Measurements from ENCODE around the gene NUDT7. TPM values are rescaled to one million over a fixed set of nuclear protein-coding genes. Genes with fewer than 3 reads are reported as not detected.

The NUDT7 gene
- total RNA-seq, 1 donor from 2014 or later: 4.4 TPM

- DNase-seq: no peak
Measured at GRCh38 chr16:77729951-77730350, 7.6 kb downstream of the NUDT7 start.

- DNase-seq: no peak
Measured at GRCh38 chr16:77732241-77732946, 10.1 kb downstream of the NUDT7 start.

GRCh38 chr16:77736879-77737278 is 14.6 kb downstream of the NUDT7 start:
- no peak for DNase-seq

GRCh38 chr16:77738706-77739558 is 16.6 kb downstream of the NUDT7 start:
- DNase-seq: no peak

- DNase-seq: no peak
Measured at GRCh38 chr16:77739559-77739892, 17.2 kb downstream of the NUDT7 start.

GRCh38 chr16:77744141-77744540 is 21.8 kb downstream of the NUDT7 start:
- no peak for DNase-seq

GRCh38 chr16:77745972-77746371 is 23.7 kb downstream of the NUDT7 start:
- no peak for DNase-seq

GRCh38 chr16:77748421-77749005 is 26.2 kb downstream of the NUDT7 start:
- no peak for DNase-seq

GRCh38 chr16:77749415-77749814 is 27.1 kb downstream of the NUDT7 start:
- DNase-seq: no peak

- DNase-seq: no peak
Measured at GRCh38 chr16:77758046-77758445, 35.7 kb downstream of the NUDT7 start.

- no peak for DNase-seq
Measured at GRCh38 chr16:77758508-77758907, 36.2 kb downstream of the NUDT7 start.

- no peak for DNase-seq
Measured at GRCh38 chr16:77759201-77759600, 36.9 kb downstream of the NUDT7 start.

- DNase-seq: no peak
Measured at GRCh38 chr16:77759821-77760220, 37.5 kb downstream of the NUDT7 start.

GRCh38 chr16:77760800-77761199 is 38.5 kb downstream of the NUDT7 start:
- DNase-seq: no peak

GRCh38 chr16:77761204-77761603 is 38.9 kb downstream of the NUDT7 start:
- DNase-seq: peak; percentile 14

- no peak for DNase-seq
Measured at GRCh38 chr16:77762262-77762661, 39.9 kb downstream of the NUDT7 start.

GRCh38 chr16:77763994-77764393 is 41.7 kb downstream of the NUDT7 start:
- DNase-seq: no peak

GRCh38 chr16:77767211-77767610 is 44.9 kb downstream of the NUDT7 start:
- no peak for DNase-seq

- no peak for DNase-seq
Measured at GRCh38 chr16:77767826-77768225, 45.5 kb downstream of the NUDT7 start.

- DNase-seq: no peak
Measured at GRCh38 chr16:77775911-77776909, 53.9 kb downstream of the NUDT7 start.

GRCh38 chr16:77777745-77778144 is 55.4 kb downstream of the NUDT7 start:
- no peak for DNase-seq

GRCh38 chr16:77780378-77780837 is 58.1 kb downstream of the NUDT7 start:
- no peak for DNase-seq
